ENCODE data around the gene C11orf91. TPM values are rescaled to one million over a fixed set of nuclear protein-coding genes. Genes with fewer than 3 reads are reported as not detected.

Gene C11orf91
- total and polyA plus RNA-seq, 12 donors, result 0.22 to 0.27 TPM; not detected in 10

DNA sequence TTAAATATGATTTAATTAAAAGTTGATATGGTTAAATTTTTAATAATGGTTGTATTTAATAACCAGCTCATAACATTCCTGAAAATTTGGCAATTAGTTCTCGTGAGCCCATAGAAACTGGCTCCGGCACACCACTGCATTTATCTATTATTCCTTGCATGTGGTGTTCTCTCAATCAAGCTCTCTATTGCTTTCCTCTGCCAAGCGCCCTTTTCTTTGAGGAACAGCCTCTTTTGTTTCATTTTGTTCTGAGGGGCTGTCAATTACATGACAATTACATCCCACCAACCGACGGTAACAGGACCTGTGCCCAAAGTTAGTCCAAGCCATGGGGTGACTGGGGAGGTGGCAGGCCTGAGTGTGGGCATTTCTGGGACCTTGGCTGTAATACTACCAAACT is 8.1 kb downstream of the C11orf91 start:
- Histone ChIP-seq H3K9me3 (replicated peaks in 1 of 3) (no peaks in the 10 kb centered on the region), H3K27me3 (no peaks in the 10 kb centered on the region), H3K27ac (peak overlapping the region in 2 of 5 donors; percentile 74 to 87), H3K4me3 (no peak overlapping the region), H3K36me3 (replicated peaks in 1 of 2) (no peaks in the 10 kb centered on the region), H3K4me1 (replicated peaks in 1 of 2) (peaks cover 5 to 19% of the 10 kb centered on the region in 2 donors)
- intact Hi-C loops (cut with DNase I), result no loop called here
- WGBS, 4 donors, result 64 to 94% (median 82%) methylated on average over 5 of the region's 5 CpGs
- DNase-seq, result no peak
- TF ChIP-seq POLR2A (IDR thresholded peaks at IDR 0.05), result no peak
- TF ChIP-seq, protein P1, sequence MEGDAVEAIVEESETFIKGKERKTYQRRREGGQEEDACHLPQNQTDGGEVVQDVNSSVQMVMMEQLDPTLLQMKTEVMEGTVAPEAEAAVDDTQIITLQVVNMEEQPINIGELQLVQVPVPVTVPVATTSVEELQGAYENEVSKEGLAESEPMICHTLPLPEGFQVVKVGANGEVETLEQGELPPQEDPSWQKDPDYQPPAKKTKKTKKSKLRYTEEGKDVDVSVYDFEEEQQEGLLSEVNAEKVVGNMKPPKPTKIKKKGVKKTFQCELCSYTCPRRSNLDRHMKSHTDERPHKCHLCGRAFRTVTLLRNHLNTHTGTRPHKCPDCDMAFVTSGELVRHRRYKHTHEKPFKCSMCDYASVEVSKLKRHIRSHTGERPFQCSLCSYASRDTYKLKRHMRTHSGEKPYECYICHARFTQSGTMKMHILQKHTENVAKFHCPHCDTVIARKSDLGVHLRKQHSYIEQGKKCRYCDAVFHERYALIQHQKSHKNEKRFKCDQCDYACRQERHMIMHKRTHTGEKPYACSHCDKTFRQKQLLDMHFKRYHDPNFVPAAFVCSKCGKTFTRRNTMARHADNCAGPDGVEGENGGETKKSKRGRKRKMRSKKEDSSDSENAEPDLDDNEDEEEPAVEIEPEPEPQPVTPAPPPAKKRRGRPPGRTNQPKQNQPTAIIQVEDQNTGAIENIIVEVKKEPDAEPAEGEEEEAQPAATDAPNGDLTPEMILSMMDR (IDR thresholded peaks at IDR 0.05), result no peak

DNA sequence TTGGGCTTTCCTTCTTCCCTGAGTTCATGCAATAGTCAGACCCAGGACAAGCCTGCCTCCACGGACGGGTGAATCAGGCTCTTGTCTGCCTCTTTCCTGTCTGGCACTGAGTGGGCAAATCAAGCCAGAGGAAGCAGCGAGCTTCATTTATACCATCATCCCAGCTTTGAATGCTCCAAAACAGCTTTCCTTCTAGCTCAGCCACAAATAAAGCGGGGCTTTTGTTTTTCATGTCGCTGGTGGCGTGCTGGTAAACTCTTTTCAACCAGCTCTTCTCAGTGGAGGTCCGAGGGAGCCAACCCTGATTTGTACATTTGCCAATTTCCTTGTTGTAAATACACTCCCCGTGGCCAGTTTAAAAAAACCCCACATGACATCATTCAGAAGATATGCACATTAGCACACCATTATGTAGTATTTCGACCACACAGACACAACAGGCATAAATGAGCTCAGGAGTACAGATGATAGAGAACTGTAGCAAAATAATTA is 8.6 kb downstream of the C11orf91 start:
- peak in 4 of 7 donors; percentile 41 to 73 (median 50) for DNase-seq
- 43 to 67% (median 54%) methylated on average over 9 of the region's 9 CpGs for WGBS, 4 donors
- Histone ChIP-seq H3K27me3 (no peaks in the 10 kb centered on the region), H3K4me1 (replicated peaks in 1 of 2) (peaks cover 5 to 19% of the 10 kb centered on the region in 2 donors), H3K36me3 (replicated peaks in 1 of 2) (no peaks in the 10 kb centered on the region), H3K4me3 (no peak overlapping the region), H3K9me3 (replicated peaks in 1 of 3) (no peaks in the 10 kb centered on the region), H3K27ac (peak overlapping the region in 3 of 5 donors; percentile 43 to 87 (median 74))
- intact Hi-C loops (cut with DNase I), result no loop called here
- TF ChIP-seq, protein P1 (IDR thresholded peaks at IDR 0.05), result no peak
- TF ChIP-seq POLR2A (IDR thresholded peaks at IDR 0.05), result no peak

DNA sequence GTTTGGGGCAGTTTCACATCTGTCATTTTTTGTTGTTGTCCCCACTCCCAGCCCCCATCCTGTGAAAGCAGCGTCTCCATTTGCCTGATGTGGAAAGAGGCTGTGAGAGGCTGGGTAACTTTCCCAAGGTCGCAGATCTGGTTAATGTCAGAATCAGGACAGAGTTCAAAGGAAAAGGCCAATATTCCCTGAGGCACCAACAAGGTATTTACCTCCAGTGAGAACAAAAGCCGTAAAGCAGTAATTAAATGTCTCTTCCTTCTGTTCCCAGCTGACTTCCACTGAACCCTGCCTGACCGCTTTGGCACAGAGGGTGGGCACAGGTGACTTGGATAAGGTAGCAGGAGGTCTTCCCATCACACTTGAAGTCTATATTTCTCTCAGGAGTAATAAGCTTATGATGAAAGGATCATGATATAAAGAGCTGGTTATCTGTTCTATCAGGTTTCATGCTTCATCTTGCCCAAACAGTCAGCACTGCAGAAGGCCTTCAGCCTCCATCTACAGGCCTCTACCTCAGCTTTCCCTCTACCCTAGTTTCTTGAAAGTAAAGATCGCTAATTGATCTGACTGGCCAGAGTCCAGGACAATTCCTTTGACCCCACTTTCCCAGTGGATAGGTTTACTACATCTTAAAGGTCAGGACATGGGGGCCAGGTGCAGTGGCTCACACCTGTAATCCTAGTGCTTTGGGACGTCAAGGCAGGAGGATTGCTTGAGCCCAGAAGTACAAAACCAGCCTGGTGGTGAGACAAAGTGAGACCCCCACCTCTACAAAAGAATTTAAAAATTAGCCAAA is 9.4 kb downstream of the C11orf91 start:
- intact Hi-C loops (cut with DNase I), result no loop called here
- no peak for TF ChIP-seq POLR2A (IDR thresholded peaks at IDR 0.05)
- TF ChIP-seq, protein P1 (IDR thresholded peaks at IDR 0.05), result no peak
- no peaks in the 10 kb centered on the region for H3K36me3 ChIP-seq (replicated peaks in 1 of 2)
- H3K4me3 ChIP-seq, result no peak overlapping the region
- WGBS, 4 donors, result 53 to 69% (median 61%) methylated on average over 6 of the region's 6 CpGs
- H3K4me1 ChIP-seq (replicated peaks in 1 of 2), result peaks cover 5 to 19% of the 10 kb centered on the region in 2 donors
- no peaks in the 10 kb centered on the region for H3K27me3 ChIP-seq
- DNase-seq, result peak in 1 of 7 donors; percentile 50
- H3K27ac ChIP-seq, result peak overlapping the region in 4 of 5 donors; percentile 33 to 87 (median 58)
- no peaks in the 10 kb centered on the region for H3K9me3 ChIP-seq (replicated peaks in 1 of 3)

DNA sequence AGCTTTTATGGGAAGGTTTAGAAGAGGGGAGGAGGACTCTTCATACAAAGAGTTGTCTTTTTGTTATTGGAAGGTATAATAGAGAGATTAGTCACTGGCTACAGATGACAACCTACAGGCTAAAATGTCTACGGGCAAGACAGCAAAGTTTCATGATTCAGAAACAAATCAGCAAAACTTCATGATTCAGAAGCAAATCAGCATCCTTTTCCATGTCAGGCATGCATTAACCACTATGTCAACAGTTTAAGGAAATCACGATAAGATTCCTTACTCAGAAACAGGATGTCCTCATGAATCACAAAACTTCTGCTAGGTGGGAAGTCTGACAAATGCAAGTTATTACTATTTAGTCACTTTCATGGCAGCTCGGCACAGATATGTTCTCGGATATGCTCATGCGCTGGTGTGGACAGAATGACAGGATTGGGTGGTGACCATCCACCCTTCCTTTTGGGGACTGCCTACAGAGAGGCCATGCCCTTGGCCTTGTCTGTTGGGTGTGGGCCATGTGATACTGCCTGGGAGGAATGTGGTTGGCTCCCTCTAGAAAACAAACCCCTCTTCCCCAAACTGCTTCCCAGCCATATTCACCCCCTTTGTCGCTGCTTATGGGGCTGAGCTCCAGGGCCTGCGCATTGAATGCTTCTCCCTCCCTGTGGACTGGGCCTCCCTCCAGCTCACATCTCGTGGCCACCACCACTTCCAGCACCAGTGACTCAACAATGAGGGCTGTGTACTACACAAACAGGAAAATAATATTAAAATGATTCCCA is 10.1 kb downstream of the C11orf91 start:
- DNase-seq, result peak; percentile 41 to 67 (median 61)
- Histone ChIP-seq H3K9me3 (replicated peaks in 1 of 3) (no peaks in the 10 kb centered on the region), H3K27ac (peak overlapping the region in 4 of 5 donors; percentile 33 to 87 (median 58)), H3K4me3 (no peak overlapping the region), H3K4me1 (replicated peaks in 1 of 2) (peaks cover 5 to 19% of the 10 kb centered on the region in 2 donors), H3K36me3 (replicated peaks in 1 of 2) (no peaks in the 10 kb centered on the region), H3K27me3 (no peaks in the 10 kb centered on the region)
- intact Hi-C loops (cut with DNase I), result no loop called here
- 38 to 56% (median 43%) methylated on average over 8 of the region's 8 CpGs for WGBS, 4 donors
- TF ChIP-seq POLR2A (IDR thresholded peaks at IDR 0.05), result peak in 1 of 2 donors; percentile 3
- TF ChIP-seq, protein P1 (IDR thresholded peaks at IDR 0.05), result no peak
